ENCODE data around the gene TNFAIP8. TPM values are rescaled to one million over a fixed set of nuclear protein-coding genes. Genes with fewer than 3 reads are reported as not detected.

Gene TNFAIP8
- total RNA-seq, 1 experiment from 2014 or later, result 8.0 TPM

DNA sequence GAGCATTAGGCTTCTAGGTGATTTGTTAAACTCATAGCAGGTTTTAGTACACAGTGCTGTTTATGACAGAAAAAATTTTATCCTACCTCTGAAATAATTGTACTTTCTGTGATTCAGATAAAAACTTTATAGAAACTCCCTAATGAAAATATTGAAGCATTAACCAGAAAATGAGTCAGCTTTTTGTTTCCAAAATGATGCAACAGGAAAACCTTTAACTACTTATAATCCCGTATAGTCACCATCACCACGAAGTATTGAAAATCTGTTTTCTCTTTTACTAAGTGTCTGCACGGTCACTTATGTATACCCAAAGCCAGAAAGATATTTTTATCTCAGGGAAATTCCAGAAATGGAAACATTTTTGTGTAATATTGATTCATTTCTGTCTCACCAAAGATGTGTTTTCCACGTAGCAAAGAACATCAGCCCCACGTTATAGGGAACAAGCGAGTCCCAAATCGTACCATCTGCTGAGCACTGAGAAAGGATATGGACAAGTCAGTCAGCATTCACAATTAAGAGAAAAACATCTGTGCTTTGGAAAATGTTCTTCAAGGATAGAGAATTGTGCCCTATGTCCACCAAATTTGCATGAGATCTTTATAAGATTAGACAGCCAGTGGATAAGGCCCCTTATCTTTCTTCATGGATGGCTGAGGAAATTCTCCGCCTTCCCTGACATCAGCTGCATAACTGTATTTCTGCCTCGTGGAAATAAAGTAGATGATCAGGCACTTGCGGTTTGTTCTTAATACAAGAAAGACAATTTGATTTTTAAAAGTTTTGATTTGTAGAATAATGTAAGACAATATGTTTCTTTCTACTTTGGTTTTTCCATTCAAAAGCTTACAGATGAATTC, 41.9 kb downstream of the TNFAIP8 start:
- TF ChIP-seq POLR2AphosphoS5 (IDR thresholded peaks at IDR 0.05; ENCODE audit: low read depth, low read length) (no peak), TCF7L2 (IDR thresholded peaks at IDR 0.05; ENCODE audit: low read depth, low read length) (no peak), SIN3A (IDR thresholded peaks at IDR 0.05; ENCODE audit: borderline replicate concordance, insufficient read depth, low read depth, low read length) (no peak)
- TF ChIP-seq, protein P1, sequence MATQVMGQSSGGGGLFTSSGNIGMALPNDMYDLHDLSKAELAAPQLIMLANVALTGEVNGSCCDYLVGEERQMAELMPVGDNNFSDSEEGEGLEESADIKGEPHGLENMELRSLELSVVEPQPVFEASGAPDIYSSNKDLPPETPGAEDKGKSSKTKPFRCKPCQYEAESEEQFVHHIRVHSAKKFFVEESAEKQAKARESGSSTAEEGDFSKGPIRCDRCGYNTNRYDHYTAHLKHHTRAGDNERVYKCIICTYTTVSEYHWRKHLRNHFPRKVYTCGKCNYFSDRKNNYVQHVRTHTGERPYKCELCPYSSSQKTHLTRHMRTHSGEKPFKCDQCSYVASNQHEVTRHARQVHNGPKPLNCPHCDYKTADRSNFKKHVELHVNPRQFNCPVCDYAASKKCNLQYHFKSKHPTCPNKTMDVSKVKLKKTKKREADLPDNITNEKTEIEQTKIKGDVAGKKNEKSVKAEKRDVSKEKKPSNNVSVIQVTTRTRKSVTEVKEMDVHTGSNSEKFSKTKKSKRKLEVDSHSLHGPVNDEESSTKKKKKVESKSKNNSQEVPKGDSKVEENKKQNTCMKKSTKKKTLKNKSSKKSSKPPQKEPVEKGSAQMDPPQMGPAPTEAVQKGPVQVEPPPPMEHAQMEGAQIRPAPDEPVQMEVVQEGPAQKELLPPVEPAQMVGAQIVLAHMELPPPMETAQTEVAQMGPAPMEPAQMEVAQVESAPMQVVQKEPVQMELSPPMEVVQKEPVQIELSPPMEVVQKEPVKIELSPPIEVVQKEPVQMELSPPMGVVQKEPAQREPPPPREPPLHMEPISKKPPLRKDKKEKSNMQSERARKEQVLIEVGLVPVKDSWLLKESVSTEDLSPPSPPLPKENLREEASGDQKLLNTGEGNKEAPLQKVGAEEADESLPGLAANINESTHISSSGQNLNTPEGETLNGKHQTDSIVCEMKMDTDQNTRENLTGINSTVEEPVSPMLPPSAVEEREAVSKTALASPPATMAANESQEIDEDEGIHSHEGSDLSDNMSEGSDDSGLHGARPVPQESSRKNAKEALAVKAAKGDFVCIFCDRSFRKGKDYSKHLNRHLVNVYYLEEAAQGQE (IDR thresholded peaks at IDR 0.05; ENCODE audit: insufficient read depth in 1 of 2, low read depth in 2 of 2, low read length in 1 of 2), result no peak
- TF ChIP-seq, protein P2, sequence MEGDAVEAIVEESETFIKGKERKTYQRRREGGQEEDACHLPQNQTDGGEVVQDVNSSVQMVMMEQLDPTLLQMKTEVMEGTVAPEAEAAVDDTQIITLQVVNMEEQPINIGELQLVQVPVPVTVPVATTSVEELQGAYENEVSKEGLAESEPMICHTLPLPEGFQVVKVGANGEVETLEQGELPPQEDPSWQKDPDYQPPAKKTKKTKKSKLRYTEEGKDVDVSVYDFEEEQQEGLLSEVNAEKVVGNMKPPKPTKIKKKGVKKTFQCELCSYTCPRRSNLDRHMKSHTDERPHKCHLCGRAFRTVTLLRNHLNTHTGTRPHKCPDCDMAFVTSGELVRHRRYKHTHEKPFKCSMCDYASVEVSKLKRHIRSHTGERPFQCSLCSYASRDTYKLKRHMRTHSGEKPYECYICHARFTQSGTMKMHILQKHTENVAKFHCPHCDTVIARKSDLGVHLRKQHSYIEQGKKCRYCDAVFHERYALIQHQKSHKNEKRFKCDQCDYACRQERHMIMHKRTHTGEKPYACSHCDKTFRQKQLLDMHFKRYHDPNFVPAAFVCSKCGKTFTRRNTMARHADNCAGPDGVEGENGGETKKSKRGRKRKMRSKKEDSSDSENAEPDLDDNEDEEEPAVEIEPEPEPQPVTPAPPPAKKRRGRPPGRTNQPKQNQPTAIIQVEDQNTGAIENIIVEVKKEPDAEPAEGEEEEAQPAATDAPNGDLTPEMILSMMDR (IDR thresholded peaks at IDR 0.05), result no peak
- no peak overlapping the region for H3K4me3 ChIP-seq (ENCODE audit: low read depth in 2 of 2, low read length in 2 of 2)
- H3K27ac ChIP-seq (ENCODE audit: low read length), result no peak overlapping the region
- no peaks in the 10 kb centered on the region for H3K27me3 ChIP-seq (ENCODE audit: control insufficient read depth, insufficient read depth, low read length)
- intact Hi-C loops (cut with micrococcal nuclease; ENCODE audit: unreplicated experiment) (no loop called here), in situ Hi-C loops (cut with HindIII; ENCODE audit: low pct_unique_long_range_greater_than_20kb, low sequenced_read_pairs) (no loop called here)
- DNase-seq (ENCODE audit: low read depth, low spot score) (no peak), ATAC-seq (no peak)
- no peaks in the 10 kb centered on the region for H3K36me3 ChIP-seq (ENCODE audit: control insufficient read depth, insufficient read depth, low read length)
- peaks cover 3% of the 10 kb centered on the region; the same call in 1 of the 2 replicates for H3K4me1 ChIP-seq (ENCODE audit: control insufficient read depth, insufficient read depth, low read length)
- no peaks in the 10 kb centered on the region for H3K9me3 ChIP-seq (ENCODE audit: control insufficient read depth, insufficient read depth, low read depth, low read length)
- ChIA-PET POLR2A (no interaction called here), CTCF (no interaction called here)
- BruUV-seq (replicated peaks), result no TSS peak

DNA sequence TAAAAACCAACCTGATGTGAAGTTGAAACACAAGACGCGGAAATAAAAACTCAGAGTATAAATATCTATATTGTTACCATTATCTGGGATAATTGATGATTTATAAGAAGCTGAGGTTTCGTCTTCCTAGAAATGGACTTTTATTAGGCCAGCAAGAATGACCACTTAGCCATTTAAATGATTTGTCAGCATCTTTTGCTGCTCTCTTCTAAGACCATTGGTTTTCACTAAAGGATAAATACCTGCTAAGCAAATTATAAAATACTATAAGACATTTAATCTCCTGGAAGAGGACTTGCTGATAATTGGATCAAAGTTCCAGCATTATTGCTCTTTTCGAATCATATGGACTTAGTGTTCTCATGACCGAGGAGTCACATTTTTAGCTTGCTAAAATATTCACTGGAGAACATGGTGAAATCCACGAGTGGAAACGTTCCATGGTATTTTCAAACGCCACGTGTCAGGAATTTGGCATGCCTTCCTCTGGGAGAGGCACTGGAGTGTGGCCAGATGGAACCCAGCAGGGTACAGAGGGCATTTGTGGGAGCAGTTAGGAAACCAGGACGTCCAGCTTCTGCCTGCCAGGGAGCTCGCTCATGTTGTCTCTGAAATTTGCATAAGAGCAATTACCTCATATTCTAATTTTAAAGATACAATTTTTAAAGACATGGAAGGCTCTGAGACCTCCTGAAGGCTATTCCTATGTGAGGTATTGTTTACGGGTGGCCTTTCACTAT, 43.1 kb downstream of the TNFAIP8 start:
- 0 out of 2 replicates have a peak, but pooled peaks cover 3% of the 10 kb centered on the region for H3K27me3 ChIP-seq (ENCODE audit: control insufficient read depth, insufficient read depth, low read length)
- ChIA-PET CTCF (no interaction called here), POLR2A (no interaction called here)
- no peak overlapping the region for H3K4me3 ChIP-seq (ENCODE audit: low read depth in 2 of 2, low read length in 2 of 2)
- H3K4me1 ChIP-seq (ENCODE audit: control insufficient read depth, insufficient read depth, low read length), result peaks cover 3% of the 10 kb centered on the region; the same call in 1 of the 2 replicates
- in situ Hi-C loops (cut with HindIII; ENCODE audit: low pct_unique_long_range_greater_than_20kb, low sequenced_read_pairs) (no loop called here), intact Hi-C loops (cut with micrococcal nuclease; ENCODE audit: unreplicated experiment) (no loop called here)
- H3K36me3 ChIP-seq (ENCODE audit: control insufficient read depth, insufficient read depth, low read length), result no peaks in the 10 kb centered on the region
- DNase-seq (ENCODE audit: low read depth, low spot score) (no peak), ATAC-seq (no peak)
- H3K27ac ChIP-seq (ENCODE audit: low read length), result no peak overlapping the region
- no peak for TF ChIP-seq SIN3A (IDR thresholded peaks at IDR 0.05; ENCODE audit: borderline replicate concordance, insufficient read depth, low read depth, low read length)
- TF ChIP-seq, protein P2 (IDR thresholded peaks at IDR 0.05), result no peak
- TF ChIP-seq TCF7L2 (IDR thresholded peaks at IDR 0.05; ENCODE audit: low read depth, low read length), result no peak
- no peak for TF ChIP-seq POLR2AphosphoS5 (IDR thresholded peaks at IDR 0.05; ENCODE audit: low read depth, low read length)
- TF ChIP-seq, protein P1 (IDR thresholded peaks at IDR 0.05; ENCODE audit: insufficient read depth in 1 of 2, low read depth in 2 of 2, low read length in 1 of 2), result no peak
- BruUV-seq (replicated peaks), result no TSS peak
- H3K9me3 ChIP-seq (ENCODE audit: control insufficient read depth, insufficient read depth, low read depth, low read length), result no peaks in the 10 kb centered on the region
